HG02870 (cell line): ENCODE data around the gene CMYA5.

Experiments used
- ATAC-seq: cut with Tn5 transposase; IDR thresholded peaks from one replicate; pipeline ENCODE4 v1.9.1; 2021; ENCODE audit warnings: mild to moderate bottlenecking, moderate library complexity; ENCODE audit not compliant: unreplicated experiment

CMYA5 gene

GRCh38 chr5:79793304-79793703, 103.7 kb downstream of the CMYA5 start:
- ATAC-seq = no peak

DNA sequence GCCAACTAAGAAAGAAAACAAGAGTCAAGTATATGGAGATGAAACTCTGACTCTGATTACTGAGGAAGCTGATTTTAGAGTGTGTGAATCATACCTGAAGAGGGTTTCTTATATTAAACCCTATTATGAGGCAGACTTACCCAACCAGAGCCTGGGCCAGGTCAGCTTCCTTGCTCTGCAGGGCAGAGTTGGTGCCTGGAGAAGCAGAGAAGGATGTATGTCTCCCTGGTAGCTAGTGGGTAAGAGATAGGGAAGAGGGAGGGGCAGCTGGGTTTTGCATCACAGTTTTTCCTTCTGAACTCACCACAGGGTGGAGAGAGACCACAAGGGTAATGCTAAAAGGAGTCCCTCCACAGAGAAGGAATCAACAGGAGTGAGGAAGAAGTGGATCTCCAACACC, 104.1 kb downstream of the CMYA5 start:
- no peak for ATAC-seq

DNA sequence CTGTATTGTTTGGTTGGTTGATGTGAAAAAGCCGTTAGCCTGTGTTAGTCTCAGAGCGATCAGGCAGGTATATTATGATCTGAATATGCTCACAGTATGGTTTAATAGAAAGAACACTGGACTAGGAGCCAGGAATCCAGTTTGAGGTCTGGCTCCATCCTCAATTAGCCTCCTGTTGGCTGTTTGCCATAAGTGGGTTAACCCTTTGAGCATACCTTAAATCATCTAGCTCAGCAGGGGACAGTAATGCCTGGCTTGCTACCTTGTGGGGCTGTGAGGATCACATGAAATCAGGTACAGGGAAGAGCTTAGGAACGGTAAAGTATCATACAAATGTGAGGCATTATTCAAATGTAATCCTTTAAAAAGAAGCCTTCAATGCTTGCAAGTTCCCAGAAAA, 104.7 kb downstream of the CMYA5 start:
- no peak for ATAC-seq

- no peak for ATAC-seq
Measured at GRCh38 chr5:79795764-79796398, 106.2 kb downstream of the CMYA5 start.

GRCh38 chr5:79798893-79799590, 109.4 kb downstream of the CMYA5 start:
- ATAC-seq = no peak

DNA sequence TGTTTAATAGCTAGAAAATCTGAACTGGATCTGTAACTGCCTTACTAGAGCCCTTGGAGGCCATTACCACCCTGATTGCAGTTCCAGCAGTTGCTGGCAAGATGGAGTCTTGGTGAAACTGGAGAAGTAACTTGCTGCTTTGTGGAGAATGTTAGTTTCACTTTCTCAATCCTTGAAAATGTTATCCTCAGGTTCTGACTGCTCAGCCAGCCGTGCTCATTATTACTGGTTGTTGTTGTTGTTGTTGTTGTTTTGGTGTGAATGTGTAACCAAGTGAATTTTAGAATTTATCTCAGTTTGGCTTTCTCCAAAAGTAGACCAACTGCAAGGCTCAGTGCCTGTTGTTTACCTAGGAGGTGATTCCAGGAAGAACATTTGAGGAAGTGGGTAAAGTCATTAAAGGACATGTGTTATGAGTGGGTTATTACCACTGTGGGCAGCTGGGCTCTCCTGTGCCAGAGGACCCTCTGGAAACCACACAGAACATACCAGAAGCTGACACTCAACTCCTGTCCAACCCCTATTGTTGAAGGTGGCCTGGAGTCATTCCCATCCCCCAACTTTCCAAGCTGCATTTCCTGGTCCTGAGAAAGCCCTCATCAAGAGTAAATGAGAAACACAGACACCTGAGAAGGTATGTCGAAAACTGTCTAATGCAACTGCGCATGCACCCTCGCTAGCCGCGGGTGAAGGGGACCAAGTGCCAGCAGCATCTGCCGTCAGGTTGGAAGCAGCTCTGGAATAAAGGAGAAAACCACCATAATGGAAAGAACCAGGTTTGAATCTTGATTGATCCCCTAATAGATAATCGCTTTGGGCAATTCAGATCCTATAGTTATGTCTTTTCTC, 111.6 kb downstream of the CMYA5 start:
- ATAC-seq = no peak

GRCh38 chr5:79802406-79802805, 112.8 kb downstream of the CMYA5 start:
- ATAC-seq = no peak

- no peak for ATAC-seq
Measured at GRCh38 chr5:79803007-79803406, 113.4 kb downstream of the CMYA5 start.

DNA sequence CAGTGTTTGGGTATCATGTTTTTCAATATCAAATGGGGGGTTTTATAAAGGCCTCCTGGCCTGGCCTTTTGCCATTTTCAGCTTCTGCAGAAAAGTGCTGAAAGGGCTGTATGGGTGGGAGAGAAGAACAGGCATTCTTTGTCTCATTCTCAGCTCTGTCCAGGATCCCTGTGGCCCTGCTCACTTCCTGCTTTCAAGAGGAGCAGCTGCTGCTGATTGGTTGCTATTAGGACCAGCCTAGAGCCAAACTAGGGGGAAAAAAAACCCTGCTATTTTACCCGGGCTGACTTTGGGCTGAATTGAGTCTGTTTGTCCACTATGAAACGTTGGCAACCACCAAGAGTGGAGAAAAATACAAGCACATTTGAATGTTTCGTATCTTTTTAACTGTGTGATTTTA, 117.1 kb downstream of the CMYA5 start:
- ATAC-seq = no peak

GRCh38 chr5:79809743-79810142, 120.1 kb downstream of the CMYA5 start:
- ATAC-seq = no peak

- ATAC-seq = no peak
Measured at GRCh38 chr5:79811081-79811480, 121.4 kb downstream of the CMYA5 start.

DNA sequence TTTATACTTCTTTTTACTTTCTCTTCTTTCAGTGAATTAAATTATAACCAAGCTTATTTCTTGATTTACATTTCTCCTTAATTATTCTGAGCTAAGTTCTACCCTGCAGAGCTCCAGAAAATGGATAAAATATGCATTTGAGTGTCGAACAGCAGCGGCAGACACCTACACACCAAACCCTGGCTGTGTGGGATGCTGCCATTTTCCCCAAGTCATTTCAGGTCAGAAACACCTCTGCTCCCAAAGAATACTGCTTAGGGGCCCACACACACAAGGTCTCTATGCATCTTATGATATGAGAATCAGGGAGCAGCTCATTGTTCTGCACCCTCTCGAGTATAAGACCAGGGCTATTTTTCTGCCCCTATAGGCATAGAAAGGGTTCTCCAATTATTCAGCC, 122.3 kb downstream of the CMYA5 start:
- ATAC-seq = no peak

DNA sequence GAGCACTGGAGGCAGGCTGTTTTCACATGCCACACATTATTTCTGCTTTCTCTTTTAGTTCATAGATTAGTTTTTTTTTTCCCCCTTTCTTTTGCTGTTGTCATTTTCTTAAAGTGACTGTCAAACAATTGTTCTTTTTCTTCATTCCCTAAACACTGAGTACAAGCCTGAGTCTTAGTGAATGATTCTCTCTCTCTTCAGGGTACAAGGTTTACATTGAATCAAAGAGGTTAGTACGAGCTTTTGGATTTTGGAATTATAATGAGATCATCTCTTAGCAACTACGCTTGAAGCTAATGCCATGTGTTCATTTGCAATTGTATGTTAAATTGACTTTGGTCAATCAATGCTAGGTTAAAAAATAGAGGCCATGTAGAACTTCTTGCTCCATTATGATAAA, 125.1 kb downstream of the CMYA5 start:
- ATAC-seq = no peak

- no peak for ATAC-seq
Measured at GRCh38 chr5:79816014-79816413, 126.4 kb downstream of the CMYA5 start.

GRCh38 chr5:79820648-79821047, 131.0 kb downstream of the CMYA5 start:
- no peak for ATAC-seq

- no peak for ATAC-seq
Measured at GRCh38 chr5:79824444-79824843, 134.8 kb downstream of the CMYA5 start.

GRCh38 chr5:79825802-79826201, 136.2 kb downstream of the CMYA5 start:
- no peak for ATAC-seq

DNA sequence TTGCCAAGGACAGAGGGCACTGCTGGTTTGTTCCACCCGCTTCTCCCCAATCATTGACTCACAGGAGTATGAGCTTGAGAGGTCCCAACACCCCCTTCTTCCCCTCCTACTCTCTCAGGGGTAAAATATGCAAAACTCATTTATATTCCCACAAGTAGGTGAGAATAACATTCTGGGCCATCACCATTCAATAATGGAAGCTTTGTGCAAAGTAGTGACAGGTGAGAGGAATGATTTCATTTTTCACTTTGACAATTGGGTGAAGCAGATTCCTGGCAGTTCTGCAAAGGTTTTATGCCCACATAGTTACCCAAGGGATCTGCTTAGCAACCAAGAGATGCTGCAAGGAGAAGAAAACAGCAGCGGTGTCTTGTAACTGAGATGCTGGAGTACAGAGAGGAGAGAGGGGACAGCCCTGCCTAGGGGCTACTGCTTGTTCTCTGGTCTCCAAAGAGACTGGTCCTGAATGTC, 137.6 kb downstream of the CMYA5 start:
- ATAC-seq = no peak

- no peak for ATAC-seq
Measured at GRCh38 chr5:79829260-79829659, 139.6 kb downstream of the CMYA5 start.

GRCh38 chr5:79831381-79832309, 142.0 kb downstream of the CMYA5 start:
- ATAC-seq = no peak

DNA sequence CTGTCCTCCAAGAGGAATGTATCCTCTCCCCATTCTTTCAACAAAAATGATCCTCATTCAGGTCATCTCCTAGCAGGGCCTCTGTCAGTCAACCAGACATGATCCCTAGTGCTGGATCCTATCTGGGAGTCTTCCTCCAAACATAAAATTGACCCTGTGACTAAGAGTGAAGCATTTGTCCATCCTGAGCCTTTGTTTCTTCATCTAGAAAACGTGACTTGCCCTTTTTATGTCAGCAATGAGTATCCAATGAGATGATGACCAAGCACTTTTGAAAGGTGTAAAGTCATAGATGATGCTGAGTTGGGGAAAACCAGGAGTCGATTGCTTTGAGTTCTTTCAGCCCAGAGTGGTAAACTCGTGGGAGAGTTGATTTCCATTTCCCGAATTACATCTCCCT, 143.3 kb downstream of the CMYA5 start:
- ATAC-seq = no peak
